Neural progenitor cell (in vitro differentiated cells): ENCODE data around the gene SAA4. TPM values are rescaled to one million over a fixed set of nuclear protein-coding genes. Genes with fewer than 3 reads are reported as not detected.

ENCODE experiments used
- DNase-seq: peaks from one replicate; pipeline ENCODE4 v3.0.0-alpha.2; 2016; ENCODE audit warnings: low spot score
- H2AFZ ChIP-seq: fragments of 200-600 bp; sonication (generic); replicated peaks from 2 replicates; pipeline ENCODE4 v1.6.1; 2016; ENCODE audit warnings: antibody characterized with exemption
- H3F3A ChIP-seq: fragments of 200-600 bp; sonication (generic); 2 replicates; pipeline ENCODE4 v1.6.1; 2016; ENCODE audit warnings: antibody characterized with exemption, low read depth
- H3K27ac ChIP-seq: fragments of 200-600 bp; sonication (generic); 2 replicates; pipeline ENCODE4 v1.5.1; 2016; ENCODE audit warnings: mild to moderate bottlenecking
- H3K27me3 ChIP-seq: fragments of 200-600 bp; sonication (generic); 2 replicates; pipeline ENCODE4 v1.6.1; 2016; ENCODE audit warnings: mild to moderate bottlenecking, moderate library complexity
- H3K36me3 ChIP-seq: fragments of 200-600 bp; sonication (generic); 2 replicates; pipeline ENCODE4 v1.5.1; 2016
- H3K4me1 ChIP-seq: fragments of 200-600 bp; sonication (generic); 2 replicates; pipeline ENCODE4 v1.6.1; 2016; ENCODE audit warnings: mixed run types
- H3K4me2 ChIP-seq: fragments of 200-600 bp; sonication (generic); 2 replicates; pipeline ENCODE4 v1.6.1; 2016
- H3K4me3 ChIP-seq: fragments of 200-600 bp; sonication (generic); 2 replicates; pipeline ENCODE4 v1.5.1; 2016
- H3K79me2 ChIP-seq: fragments of 200-600 bp; sonication (generic); 2 replicates; pipeline ENCODE4 v1.6.1; 2016; ENCODE audit warnings: low read depth
- H3K9ac ChIP-seq: fragments of 200-600 bp; sonication (generic); 2 replicates; pipeline ENCODE4 v1.6.1; 2016
- H3K9me3 ChIP-seq: fragments of 200-600 bp; sonication (generic); 2 replicates; pipeline ENCODE4 v1.5.1; 2016; ENCODE audit warnings: low read depth
- H4K20me1 ChIP-seq: fragments of 200-600 bp; sonication (generic); 2 replicates; pipeline ENCODE4 v1.6.1; 2016; ENCODE audit warnings: low read depth
- H3K27ac Mint-ChIP-seq: 3 replicates; pipeline ENCODE4 v1.8.0; 2021; ENCODE audit warnings: mixed read lengths
- H3K27me3 Mint-ChIP-seq: 2 replicates; pipeline ENCODE4 v1.8.0; 2022; ENCODE audit warnings: low read depth, mild to moderate bottlenecking, inconsistent platforms, moderate library complexity, mixed read lengths; ENCODE audit not compliant: insufficient read depth
- H3K36me3 Mint-ChIP-seq: 3 replicates; pipeline ENCODE4 v1.8.0; 2021; ENCODE audit warnings: mixed read lengths
- H3K4me1 Mint-ChIP-seq: 3 replicates; pipeline ENCODE4 v1.8.0; 2021; ENCODE audit warnings: mixed read lengths
- H3K4me3 Mint-ChIP-seq: 3 replicates; pipeline ENCODE4 v1.8.0; 2021; ENCODE audit warnings: mild to moderate bottlenecking, moderate library complexity, mixed read lengths
- H3K9me3 Mint-ChIP-seq: 3 replicates; pipeline ENCODE4 v1.8.0; 2020; ENCODE audit warnings: mixed read lengths
- CTCF ChIP-seq: fragments of 200-600 bp; sonication (generic); IDR thresholded peaks from 2 replicates; pipeline ENCODE4 v1.5.1; 2017; ENCODE audit warnings: antibody characterized with exemption, mild to moderate bottlenecking
- EZH2 ChIP-seq: fragments of 200-600 bp; sonication (generic); IDR thresholded peaks from 2 replicates; pipeline ENCODE4 v1.6.1; 2017; ENCODE audit warnings: antibody characterized with exemption, mild to moderate bottlenecking, moderate library complexity
- EZH2phosphoT487 ChIP-seq: fragments of 200-600 bp; sonication (generic); IDR thresholded peaks from 2 replicates; pipeline ENCODE4 v1.6.1; 2017; ENCODE audit warnings: antibody characterized with exemption
- small RNA-seq: library from RNA; depleted of rRNA; stranded (forward); fragments of <200 nt; gene quantifications from one replicate; pipeline ENCODE3, GENCODE V24; 2015
- total RNA-seq: library from RNA; depleted of rRNA; stranded (reverse); fragments of >200 nt; gene quantifications from 2 replicates; pipeline ENCODE4 v1.2.3, GENCODE V29; 2015; ENCODE audit warnings: low replicate concordance

SAA4 gene
- total RNA-seq, 1 donor from 2014 or later: not detected

- peaks cover 4% of the 10 kb centered on the region for H3F3A ChIP-seq
- peaks cover 21% of the 10 kb centered on the region for H3K4me1 ChIP-seq
- H3K79me2 ChIP-seq: no peaks in the 10 kb centered on the region
- no peaks in the 10 kb centered on the region for H3K9me3 Mint-ChIP-seq
- H3K9me3 ChIP-seq: no peaks in the 10 kb centered on the region
- no peak overlapping the region for H3K27ac Mint-ChIP-seq
- no peak overlapping the region for H3K27ac ChIP-seq
- H3K4me3 ChIP-seq: no peak overlapping the region
- H3K36me3 ChIP-seq: no peaks in the 10 kb centered on the region
- TF ChIP-seq EZH2phosphoT487: no peak
- TF ChIP-seq CTCF: no peak
- TF ChIP-seq EZH2: no peak
- H3K4me1 Mint-ChIP-seq: no peaks in the 10 kb centered on the region
- H3K27me3 Mint-ChIP-seq: no peaks in the 10 kb centered on the region
- H3K27me3 ChIP-seq: no peaks in the 10 kb centered on the region
- H3K36me3 Mint-ChIP-seq: no peaks in the 10 kb centered on the region
- no peak overlapping the region for H3K4me2 ChIP-seq
- no peaks in the 10 kb centered on the region for H4K20me1 ChIP-seq
- no peak for DNase-seq
- no peak overlapping the region for H3K4me3 Mint-ChIP-seq
- H3K9ac ChIP-seq: no peak overlapping the region
- no peak overlapping the region for H2AFZ ChIP-seq
Measured at GRCh38 chr11:18188796-18189195, 47.8 kb downstream of the SAA4 start.

Small RNAs within 50 kb of the gene (small RNA-seq; reads per million reads assigned to genes)
- gene RNA5SP333 (not detected), gene RNA5SP334 (not detected)

Other genes starting within 250 kb of the SAA4 start
- 35.1 and 36.5 TPM in 2 replicates for gene SERGEF, start 223.8 kb downstream of the SAA4 start, total RNA-seq
- 0.24 and 0.25 TPM in 2 replicates for gene TPH1, start 190.5 kb downstream of the SAA4 start, total RNA-seq
- gene SAAL1, start 130.7 kb downstream of the SAA4 start, total RNA-seq: 50.8 and 73.4 TPM in 2 replicates
- not detected in 2 replicates for gene MRGPRX3, start 104.2 kb downstream of the SAA4 start, total RNA-seq
- not detected in 2 replicates for gene MRGPRX4, start 64.0 kb downstream of the SAA4 start, total RNA-seq
- not detected in 2 replicates for gene SAA2, start 11.9 kb upstream of the SAA4 start, total RNA-seq
- not detected in 2 replicates for gene SAA1, start 29.5 kb upstream of the SAA4 start, total RNA-seq
- gene HPS5, start 85.3 kb upstream of the SAA4 start, total RNA-seq: 17.0 and 21.3 TPM in 2 replicates
- gene GTF2H1, start 85.8 kb upstream of the SAA4 start, total RNA-seq: 33.2 and 45.2 TPM in 2 replicates
- 781 and 977 TPM in 2 replicates for gene LDHA, start 157.8 kb upstream of the SAA4 start, total RNA-seq
- 1.7 and 2.2 TPM in 2 replicates for gene LDHC, start 175.5 kb upstream of the SAA4 start, total RNA-seq
- gene LDHAL6A, start 219.1 kb upstream of the SAA4 start, total RNA-seq: not detected in 2 replicates